RWPE1 (cell line): ENCODE data around the gene XPR1.

Experiments used
- CTCF ChIA-PET: fragments of 350-600 bp; sonication (Branson Sonifier 250); formaldehyde crosslinking; extraction: SDS; loops from one replicate; lab custom pipeline; 2021; lab: Yijun Ruan, JAX
- POLR2A ChIA-PET: fragments of 400-600 bp; formaldehyde crosslinking; extraction: SDS; loops from one replicate; lab custom pipeline; 2020; ENCODE audit warnings: antibody characterized with exemption; ENCODE audit not compliant: low non-redundant PET; lab: Yijun Ruan, JAX
- DNase-seq: peaks from one replicate; pipeline ENCODE4 v3.0.0; 2012; ENCODE audit warnings: low spot score
- H3K27ac ChIP-seq: fragments of 450-650 bp; 2 replicates; pipeline ENCODE4 v1.5.1; 2017
- CTCF ChIP-seq: fragments of 450-650 bp; conservative IDR thresholded peaks from 2 replicates; pipeline ENCODE4 v1.5.1; 2017; ENCODE audit warnings: low read depth, mild to moderate bottlenecking

XPR1 gene

DNA sequence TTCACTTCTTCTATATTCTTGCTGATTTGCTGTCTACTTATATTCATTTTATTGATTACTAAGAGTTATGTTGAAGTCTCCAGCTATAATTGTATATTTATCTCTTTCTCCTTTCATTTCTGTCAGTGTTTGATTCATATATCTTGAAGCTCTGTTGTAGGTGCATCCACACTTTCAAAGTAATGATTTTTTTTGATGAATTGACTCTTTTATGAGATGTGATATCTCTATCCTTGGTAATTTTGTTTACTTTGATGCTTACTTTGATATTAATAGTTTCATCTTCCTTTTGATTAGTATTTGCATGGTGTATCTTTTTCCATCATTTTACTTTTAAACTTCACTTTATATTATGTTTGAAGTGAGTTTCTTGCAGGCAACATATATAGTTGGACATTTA lies 110.8 kb downstream of the XPR1 start:
- no peak for TF ChIP-seq CTCF
- POLR2A ChIA-PET = no interaction called here
- CTCF ChIA-PET = interaction anchor here (0.7 kb wide), 1 partner anchor 44 kb away, joined by 3 read pairs; no protein-coding TSS in a partner anchor
- DNase-seq = no peak
- no peak overlapping the region for H3K27ac ChIP-seq

- POLR2A ChIA-PET = no interaction called here
- H3K27ac ChIP-seq = no peak overlapping the region
- no peak for DNase-seq
- TF ChIP-seq CTCF = no peak
- CTCF ChIA-PET = no interaction called here
Measured at GRCh38 chr1:180743868-180744267, 112.0 kb downstream of the XPR1 start.

GRCh38 chr1:180745098-180745497 lies 113.3 kb downstream of the XPR1 start:
- DNase-seq = no peak
- ChIA-PET CTCF (no interaction called here), POLR2A (no interaction called here)
- H3K27ac ChIP-seq = no peak overlapping the region
- no peak for TF ChIP-seq CTCF

GRCh38 chr1:180751921-180752320 lies 120.1 kb downstream of the XPR1 start:
- CTCF ChIA-PET = no interaction called here
- H3K27ac ChIP-seq = no peak overlapping the region
- POLR2A ChIA-PET = no interaction called here
- TF ChIP-seq CTCF = no peak
- no peak for DNase-seq

GRCh38 chr1:180754453-180754852 lies 122.6 kb downstream of the XPR1 start:
- no peak for DNase-seq
- no peak overlapping the region for H3K27ac ChIP-seq
- CTCF ChIA-PET = no interaction called here
- POLR2A ChIA-PET = no interaction called here
- TF ChIP-seq CTCF = no peak

- TF ChIP-seq CTCF = no peak
- no peak for DNase-seq
- ChIA-PET POLR2A (no interaction called here), CTCF (no interaction called here)
- no peak overlapping the region for H3K27ac ChIP-seq
Measured at GRCh38 chr1:180757657-180758056, 125.8 kb downstream of the XPR1 start.

DNA sequence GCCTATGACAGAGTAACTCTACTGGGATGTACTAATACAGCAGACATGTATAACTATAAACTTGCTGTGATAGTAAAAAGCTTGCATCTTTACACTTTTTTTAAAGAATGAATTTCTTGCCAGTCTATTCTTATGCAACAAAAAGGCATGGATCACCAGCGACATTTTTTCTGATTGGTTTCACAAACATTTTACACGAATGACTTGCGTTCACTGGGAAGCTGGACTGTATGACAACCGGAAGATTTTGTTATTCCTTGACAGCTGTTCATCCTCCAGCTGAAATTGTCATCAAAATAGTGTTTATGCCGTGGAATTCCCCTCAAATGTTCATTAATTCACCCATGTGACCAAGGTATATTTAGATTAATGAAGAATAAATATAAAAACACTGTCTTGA lies 131.0 kb downstream of the XPR1 start:
- DNase-seq = no peak
- ChIA-PET POLR2A (no interaction called here), CTCF (interaction anchor here (0.8 kb wide), 1 partner anchor 406 kb away, joined by 3 read pairs; no protein-coding TSS in a partner anchor)
- no peak overlapping the region for H3K27ac ChIP-seq
- TF ChIP-seq CTCF = no peak
